ENCODE measurements around the gene CYP4B1.
"Not testable (repeated sequence)": the region's sequence is repeated elsewhere in the genome, so short reads cannot be mapped to it uniquely, and the experiment has no call there.

CYP4B1 gene

DNA sequence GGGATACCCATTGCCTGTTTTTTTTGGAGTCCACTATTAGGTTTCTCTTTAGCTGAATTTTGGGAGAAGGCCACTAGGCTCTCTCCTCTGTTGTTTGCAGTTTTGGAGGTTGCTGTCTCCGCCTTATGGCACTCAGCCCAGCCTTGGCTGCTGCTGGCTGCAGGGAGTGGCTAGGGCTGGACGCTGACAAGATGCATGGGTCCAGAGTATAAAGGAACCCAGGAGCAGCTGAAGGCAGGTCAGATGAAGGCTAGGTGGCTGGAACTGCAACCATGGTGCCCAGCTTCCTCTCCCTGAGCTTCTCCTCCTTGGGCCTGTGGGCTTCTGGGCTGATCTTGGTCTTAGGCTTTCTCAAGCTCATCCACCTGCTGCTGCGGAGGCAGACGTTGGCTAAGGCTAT, at the start of gene CYP4B1:
Gene CYP4B1 (plus strand): TSS at position 237 of the 400 bp plus-strand sequence. CDS start 36 bp downstream, at position 273.
- DNase-seq = no peak

DNA sequence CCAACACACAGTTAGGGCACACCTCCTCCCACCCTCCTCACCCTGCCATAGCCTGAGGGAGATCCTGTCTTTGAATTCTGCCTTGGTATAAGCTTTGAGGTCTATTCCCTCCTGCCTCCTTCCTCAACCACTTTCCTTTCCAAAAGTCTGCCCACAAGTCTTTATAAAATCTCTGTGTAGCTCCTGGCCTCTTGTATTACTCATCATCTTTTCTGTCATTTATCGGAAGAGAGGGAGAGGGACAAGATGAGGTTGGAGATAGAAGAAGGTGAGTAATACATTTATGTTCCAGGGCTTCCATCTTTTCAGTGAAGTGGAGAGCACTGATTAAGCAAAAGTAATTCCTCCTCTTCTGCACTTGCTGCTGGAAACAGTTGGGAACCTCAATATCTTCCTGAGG, 49.4 kb upstream of the CYP4B1 start:
- no peak for DNase-seq

DNA sequence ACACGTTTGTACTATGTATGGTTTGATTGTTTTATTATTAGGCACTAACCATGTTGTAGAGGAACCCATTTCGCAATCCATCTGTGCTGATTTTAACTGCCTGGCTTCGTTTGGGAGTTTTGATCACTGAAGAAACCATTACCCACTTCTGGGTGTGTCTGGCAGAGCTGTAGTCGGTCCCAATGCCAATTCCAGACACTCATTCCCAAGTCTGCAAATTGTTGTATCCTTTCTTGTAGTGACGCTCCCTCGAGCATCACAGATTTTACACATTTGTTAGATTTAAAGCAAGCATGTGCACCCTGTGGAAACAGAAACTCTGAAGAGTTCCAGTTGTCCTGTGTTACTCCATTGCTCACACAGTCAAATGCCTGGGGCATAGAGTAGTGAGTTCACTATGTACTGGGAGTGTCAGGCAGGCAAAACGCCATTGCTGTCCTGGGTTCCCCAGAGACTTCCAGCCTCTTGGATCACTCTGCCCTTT, 48.9 kb upstream of the CYP4B1 start:
- no peak for DNase-seq

DNA sequence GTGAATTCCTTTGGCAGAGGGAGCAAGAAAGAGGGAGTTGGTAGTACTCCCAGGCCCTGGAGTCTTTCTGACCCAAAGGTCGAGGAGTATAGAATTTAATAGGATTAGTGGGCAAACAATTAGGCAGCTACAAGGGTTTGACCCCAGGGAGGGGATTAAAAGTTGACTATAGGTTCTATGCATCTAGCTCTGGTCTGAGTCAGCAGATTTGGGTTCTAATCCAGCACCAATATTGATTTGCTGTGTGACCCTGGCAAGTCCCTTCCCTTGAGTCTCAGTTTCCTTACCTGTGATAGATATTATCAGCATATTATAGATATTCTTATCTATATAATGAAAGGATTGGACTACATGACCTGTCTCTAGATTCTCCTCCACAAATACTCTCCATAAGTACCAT, 44.9 kb upstream of the CYP4B1 start:
- no peak for DNase-seq

DNA sequence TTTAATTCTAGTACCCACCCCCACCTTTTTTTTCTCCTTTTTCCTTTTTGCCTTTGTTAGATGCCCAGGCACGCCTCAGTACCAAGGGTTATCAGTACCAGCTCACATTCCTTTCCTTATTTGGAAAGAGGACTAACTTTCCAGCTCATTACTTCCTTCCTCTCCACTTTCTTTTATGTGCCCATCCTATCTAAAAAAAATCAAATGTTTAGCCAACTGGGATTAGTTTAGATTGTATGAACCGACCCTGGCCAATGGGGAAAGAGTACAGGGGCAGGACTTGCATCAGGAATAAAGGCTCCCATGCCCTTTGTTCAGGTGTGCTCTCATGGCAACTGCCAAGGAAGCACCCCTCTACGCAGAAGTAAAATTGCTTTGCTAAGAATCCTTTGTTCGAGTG, 44.1 kb upstream of the CYP4B1 start:
- DNase-seq = not testable (repeated sequence)

DNA sequence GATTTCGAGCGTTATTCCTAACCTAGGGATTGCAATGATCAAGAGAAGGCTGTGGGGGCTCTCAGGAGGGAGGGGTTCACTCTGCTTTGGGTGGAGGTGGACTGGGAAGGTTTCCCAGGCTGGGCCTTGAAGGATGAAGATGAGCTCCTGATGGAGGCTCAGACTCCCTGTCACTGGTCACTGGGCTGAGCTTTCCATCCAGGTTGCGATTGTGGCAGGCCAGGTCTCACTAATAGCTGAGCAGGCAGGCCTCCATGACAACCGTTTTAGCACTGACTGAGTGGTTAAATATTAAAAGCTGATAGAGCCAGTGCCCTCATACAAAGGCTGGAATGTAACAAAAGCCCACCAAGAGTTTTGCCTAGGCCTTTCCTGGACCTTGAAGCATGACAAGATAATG, 43.7 kb upstream of the CYP4B1 start:
- DNase-seq = no peak

DNA sequence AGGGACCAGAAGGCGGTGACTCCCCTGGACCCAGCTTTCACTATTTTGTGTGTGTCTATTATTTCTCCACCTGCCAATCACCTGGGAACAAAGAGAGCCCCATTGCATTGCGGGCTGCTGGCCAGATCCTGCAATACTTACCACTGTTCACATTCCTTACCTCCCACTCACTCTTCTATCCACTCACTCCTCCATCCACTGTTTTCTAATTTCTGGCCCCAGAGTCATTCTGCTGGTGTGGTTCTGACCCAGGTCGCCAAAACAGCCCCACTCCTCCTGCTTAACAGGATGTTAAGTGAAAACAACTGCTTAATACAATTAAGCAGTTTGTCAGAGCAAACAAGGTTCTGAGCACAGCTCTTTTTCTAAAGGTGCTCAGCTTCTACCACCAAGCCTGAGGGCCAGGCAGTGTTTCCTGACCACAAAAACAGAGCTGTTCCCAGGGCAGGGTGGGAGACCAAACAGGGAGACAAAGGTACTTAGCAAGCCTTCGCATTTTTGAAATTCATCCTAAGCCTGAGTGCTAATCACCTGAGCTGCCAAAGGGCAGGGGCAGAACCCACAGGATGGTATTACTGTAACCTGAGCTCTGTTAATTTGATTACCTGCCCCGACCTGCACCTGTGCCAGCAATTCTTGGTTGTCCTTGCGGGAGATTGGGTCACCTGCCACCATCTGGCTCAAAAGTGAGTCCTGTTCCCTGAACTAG, 41.4 kb upstream of the CYP4B1 start:
- no peak for DNase-seq

DNA sequence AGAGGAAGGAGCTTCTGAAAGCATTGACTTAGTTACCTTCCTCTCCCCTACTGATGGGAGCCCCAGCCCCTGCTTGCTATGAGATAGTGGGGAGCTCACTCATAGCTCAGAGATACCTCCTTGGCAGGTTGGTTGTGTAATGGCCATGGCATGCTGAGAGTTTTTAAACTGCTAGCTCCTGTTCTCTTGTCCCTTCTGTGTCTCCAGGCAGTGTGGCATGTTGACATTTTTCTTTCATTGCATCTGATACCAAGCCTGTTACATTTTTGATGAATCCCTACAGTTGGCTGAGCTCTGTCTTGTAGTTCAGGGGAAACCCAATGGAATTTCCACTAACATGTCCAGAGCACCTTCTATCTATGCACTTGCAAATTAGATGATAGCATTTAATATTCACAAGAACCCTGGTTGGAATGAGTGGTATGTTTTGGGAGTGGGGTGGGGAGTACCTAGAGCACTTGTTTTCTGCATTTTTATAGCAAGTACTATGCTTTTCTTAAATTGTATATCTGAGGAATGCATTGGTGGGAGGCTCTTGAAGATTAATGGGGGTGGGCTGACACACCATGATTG, 40.8 kb upstream of the CYP4B1 start:
- DNase-seq = no peak

DNA sequence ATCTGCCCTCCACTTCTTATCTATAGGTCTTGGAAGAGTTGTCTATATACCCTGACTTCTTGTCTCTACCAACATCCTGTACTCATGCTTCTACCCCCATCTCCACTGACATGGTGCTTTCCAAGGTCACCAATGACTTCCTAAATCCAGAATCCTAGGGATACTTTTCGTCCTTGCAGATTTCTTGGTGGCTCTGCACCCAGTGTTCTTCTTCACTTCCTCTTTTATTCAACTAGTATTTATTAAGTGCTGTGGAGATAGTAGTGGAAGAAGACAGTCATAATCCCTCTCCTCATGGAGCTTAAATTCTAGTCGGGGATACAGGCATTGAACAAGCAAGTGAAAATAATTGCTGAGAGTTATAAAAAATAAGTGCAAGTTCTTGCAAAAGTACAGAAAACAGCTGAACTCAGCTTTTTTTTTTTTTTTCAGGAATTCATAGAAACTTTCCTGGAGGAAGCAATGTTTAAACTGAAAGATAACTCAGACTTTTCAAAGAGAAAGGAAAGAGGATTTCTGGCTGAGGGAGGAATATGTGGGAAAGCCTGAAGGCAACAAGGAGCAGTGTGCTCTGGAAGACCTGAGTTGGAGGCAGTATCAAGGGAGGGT, 38.2 kb upstream of the CYP4B1 start:
- no peak for DNase-seq

DNA sequence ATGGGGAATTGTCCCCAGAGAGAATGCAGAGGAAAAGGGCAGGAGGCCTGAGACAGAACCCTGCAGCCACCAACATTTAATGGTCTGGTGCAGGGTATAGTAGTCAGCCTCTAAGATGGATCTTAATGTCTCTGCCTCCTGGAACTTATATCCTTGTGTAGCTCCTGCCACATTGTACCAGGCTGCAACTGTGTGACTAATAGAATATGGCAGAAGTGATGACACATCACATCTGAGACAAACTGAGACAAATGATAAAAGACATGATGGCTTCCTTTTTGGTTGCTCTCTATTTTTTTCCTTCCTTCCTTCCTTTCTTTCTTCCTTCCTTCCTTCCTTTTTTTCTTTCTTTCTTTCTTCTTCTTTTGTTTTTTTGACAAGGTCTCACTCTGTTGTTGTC, 37.1 kb upstream of the CYP4B1 start:
- no peak for DNase-seq

DNA sequence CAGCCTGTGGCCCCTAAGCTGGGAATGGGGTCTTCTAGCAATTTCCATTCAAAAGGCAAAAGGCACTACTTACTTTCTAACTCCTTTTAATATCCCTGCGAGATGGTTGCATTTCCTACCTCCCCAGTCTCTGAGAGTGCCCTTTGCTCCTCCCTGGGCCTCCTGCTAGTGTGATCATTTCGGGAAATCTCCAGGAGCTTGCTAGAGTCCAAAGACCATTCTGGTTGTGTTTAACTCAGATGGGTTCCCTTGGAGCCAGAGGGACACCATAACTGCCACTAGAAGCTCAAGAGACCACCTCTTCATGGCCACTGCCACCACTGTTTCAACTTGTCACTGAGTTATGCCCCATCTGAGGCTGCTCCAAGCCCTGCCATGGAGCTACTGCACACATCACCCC, 34.4 kb upstream of the CYP4B1 start:
- DNase-seq = no peak

DNA sequence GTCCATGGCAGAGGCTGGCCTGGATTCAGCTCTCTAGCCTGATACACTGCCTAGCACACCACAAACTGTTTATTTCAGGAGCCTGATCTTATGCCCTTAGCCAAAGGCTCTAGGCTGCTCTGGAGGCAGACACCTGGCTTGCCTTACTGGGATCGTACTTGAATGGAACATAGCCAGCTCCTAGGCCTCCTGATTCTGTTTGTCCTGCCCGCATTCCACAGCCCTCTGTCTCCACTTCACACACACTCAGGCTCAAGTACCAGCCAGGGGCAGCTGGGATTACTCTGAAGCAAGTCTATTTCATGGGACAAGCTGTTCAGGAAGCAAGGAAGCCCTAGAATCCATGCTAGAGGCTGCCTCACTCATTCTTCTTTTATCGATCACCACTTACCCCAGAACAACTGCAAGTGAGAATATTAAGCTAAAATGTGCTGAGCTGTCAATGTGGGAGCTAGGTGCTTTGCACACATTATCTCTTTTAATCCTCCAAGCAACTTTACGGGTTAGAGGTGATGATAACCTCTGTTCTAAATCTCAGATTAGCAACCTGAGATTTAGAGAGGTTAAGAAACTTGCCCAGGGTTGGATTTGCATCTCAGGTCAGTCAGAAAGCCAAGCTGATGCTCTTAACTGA, 31.1 kb upstream of the CYP4B1 start:
- no peak for DNase-seq

DNA sequence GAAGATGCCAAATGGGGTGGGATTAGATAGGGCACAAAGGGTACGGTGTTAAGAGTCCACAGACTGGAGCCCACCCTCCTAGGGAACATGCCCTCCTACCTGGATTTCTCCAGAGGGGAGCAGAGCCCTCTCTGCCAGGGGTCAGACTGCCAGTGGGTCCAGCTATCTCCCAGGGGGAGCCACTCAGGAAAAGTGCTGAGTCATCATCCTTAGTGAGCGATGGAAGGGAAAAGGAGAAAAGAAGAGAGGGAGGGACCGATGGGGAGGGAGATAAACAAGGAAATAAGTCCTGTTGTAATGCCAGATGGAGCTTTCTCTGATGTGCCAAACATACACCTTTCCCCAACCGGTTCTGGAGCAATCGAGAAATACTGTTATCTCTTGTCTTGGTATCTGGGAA, 30.4 kb upstream of the CYP4B1 start:
- DNase-seq = no peak

DNA sequence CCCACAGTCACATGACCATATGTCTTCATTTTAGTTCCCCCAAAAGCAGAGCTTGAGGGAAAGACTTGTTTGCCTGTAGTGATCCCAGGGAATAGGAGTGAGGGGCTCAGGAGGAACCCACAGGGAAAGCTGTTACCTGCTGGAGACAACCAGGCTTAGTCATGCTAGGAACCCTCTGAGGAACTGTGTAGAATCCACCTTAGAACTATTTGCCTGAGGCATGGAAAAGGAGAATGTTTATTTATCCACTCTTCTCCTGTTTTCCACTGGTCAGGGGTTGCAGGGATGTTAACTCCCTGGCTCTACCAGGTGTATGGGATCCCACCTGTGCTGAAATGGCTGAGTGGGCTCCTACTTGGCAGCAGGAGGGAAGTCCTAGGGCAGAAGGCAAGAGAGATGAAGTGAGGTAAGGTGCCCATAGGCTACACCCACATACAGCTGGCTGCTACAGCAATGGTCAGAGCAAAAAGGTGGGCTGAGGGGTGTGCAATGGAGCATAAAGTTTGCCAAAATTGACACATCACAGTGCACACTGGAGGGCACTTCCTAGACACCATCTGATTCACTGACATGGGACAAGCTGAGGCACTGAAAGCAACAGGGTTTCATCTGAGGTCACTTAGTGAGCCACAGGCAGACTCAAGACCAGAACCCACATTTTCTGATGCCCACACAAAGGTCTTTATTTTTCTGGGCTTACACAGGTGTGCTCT, 29.7 kb upstream of the CYP4B1 start:
- no peak for DNase-seq

DNA sequence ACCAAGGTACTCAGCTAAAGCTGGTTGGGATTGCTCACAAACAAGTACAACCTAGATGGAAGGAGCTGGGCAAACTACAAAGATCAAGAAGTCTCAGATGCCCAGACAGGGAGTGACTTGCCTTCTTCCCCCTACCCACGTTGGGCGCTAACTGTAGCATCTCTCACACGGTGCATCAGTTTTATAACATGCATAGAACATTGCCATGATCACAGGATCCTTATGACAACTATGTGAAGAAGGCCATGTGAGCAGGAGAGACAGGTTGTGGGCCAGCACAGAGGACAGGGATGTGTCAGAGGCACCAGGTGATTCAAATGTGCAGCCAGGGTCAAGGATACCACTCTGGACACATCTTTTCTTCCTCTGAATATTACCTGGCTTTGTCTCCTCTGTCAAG, 28.3 kb upstream of the CYP4B1 start:
- no peak for DNase-seq

DNA sequence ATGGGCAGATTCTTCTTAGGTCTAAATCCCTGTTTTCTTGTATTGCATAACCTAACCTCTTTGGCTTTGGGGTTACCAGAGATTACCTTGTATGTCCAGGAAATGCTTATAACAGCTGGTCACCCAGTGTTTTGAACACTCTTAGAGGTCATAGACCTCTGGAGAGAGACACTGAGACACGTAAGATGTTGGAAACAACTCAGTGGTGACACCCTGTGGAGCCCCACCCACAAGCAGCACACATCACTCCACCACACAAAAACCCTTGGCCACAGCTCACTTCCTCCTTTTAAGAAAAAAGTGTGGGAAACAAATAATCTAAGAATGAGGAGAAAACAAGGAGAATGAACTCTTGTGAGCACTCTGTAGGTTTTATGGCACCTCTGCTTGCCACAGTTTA, 26.3 kb upstream of the CYP4B1 start:
- no peak for DNase-seq

DNA sequence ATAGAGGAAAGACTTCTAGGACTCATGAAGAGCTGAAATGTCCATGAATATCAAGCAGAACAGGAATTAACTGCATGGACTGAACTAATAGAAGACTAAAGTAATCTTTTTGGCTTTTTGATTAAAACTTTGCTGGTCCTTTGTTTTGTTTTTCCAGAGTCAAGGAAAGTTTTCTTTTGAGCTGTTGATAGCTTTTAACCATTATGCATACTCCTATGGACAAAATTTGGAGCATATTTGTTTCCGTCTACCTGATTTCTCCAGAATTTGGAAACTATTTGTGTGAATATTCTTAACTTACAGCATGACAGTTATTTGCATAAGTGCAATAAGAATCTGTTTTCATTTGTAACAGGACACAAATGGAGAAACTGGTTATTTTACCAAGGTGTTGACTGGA, 24.5 kb upstream of the CYP4B1 start:
- no peak for DNase-seq

DNA sequence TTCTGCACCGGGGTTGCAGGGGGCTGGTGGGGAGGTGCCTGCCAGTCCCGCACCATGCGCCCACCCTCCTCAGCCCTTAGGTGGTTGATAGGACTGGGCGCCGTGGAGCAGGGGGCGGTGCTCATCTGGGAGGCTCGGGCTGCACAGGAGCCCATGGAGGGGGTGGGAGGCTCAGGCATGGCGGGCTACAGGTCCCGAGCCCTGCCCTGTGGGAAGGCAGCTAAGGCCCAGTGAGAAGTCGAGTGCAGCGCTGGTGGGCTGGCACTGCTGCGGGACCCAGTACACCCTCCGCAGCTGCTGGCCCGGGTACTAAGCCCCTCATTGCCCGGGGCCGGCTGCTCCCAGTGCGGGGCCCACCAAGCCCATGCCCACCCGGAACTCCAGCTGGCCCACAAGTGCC, 20.4 kb upstream of the CYP4B1 start:
- DNase-seq = not testable (repeated sequence)

DNA sequence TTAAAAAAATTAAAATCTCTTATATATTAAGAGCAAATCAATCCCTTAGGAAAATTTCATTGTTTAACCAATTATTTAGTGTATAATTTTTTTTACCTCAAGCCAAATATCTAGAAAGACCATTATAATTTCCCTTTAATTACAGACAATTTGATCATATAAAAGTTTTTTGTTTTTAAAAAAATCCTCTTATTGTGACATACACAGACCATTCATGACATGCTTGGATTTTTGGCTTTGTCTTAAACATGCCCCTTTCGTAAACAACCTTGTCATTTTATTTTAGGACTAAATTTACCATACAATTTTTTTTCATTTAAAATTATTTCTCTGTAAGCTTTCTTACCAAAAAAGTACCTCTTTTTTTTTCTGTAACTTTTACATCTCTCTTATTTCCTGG, 14.2 kb upstream of the CYP4B1 start:
- no peak for DNase-seq

DNA sequence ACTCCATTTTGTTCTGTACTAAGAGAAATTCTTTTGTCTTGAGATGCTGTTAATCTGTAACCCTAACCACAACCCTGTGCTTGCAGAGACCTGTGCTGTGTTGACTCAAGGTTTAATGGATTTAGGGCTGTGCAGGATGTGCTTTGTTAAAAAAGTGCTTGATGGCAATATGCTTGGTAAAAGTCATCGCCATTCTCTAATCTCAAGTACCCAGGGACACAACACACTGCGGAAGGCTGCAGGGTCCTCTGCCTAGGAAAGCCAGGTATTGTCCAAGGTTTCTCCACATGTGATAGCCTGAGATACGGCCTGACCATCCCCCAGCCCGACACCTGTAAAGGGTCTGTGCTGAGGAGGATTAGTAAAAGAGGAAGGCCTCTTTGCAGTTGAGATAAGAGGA, 10.2 kb upstream of the CYP4B1 start:
- not testable (repeated sequence) for DNase-seq

DNA sequence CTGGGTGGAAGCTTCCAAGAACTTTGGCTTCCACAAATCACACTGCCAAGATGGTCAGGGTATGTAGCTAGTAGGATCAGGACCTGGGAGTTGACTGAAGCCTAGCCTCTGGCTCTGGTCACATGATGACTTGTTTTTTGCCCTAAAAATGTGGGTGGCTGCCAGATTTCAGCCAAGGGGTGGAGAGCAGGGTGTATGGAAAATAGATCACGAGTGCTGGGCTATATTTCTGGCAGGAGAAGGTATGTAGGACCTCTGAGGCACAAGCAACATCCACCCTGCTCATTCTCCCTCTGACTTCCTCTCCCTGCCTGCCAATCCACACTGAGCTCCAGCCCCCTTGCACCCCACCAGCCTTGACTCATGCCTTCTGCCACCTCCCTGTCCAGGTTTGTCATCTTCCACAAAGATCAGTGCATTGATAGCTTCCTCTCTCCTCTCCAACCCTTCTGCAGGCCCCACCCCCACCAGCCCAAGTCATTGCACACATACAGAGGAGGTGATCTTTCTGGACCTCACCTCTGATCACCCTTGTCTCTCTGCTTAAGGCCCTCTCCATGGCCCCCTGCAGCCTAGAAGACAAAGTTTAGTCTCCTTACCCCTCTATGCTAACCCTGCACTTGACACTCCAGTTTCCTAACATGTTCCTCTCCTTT, 8.3 kb upstream of the CYP4B1 start:
- no peak for DNase-seq

DNA sequence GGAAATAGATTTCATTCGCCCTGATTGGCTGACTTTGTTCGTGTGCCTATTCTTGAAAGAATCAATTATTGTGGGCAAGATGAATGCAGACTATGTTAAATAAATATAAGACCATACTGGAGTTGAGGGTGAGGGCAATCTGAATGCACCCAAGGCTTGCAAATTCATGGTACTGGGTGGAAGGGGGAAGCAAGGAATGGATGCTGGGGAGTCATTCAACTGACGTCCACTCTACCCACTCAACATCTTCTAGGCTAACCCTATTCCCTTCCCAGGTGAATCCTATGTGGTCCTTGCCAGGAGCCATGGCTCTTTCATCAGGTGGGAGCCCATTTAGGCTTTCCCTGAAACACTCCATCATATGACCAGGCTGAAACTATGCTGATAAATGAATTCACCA, 5.7 kb upstream of the CYP4B1 start:
- DNase-seq = no peak

All from NCI-H2227 treated with DMSO at 0.1 percent for 48 hours (cell line).